Measurements from ENCODE around the gene CFTR. TPM values are rescaled to one million over a fixed set of nuclear protein-coding genes. Genes with fewer than 3 reads are reported as not detected.

Gene CFTR
- total RNA-seq, 1 donor from 2014 or later = not detected

DNA sequence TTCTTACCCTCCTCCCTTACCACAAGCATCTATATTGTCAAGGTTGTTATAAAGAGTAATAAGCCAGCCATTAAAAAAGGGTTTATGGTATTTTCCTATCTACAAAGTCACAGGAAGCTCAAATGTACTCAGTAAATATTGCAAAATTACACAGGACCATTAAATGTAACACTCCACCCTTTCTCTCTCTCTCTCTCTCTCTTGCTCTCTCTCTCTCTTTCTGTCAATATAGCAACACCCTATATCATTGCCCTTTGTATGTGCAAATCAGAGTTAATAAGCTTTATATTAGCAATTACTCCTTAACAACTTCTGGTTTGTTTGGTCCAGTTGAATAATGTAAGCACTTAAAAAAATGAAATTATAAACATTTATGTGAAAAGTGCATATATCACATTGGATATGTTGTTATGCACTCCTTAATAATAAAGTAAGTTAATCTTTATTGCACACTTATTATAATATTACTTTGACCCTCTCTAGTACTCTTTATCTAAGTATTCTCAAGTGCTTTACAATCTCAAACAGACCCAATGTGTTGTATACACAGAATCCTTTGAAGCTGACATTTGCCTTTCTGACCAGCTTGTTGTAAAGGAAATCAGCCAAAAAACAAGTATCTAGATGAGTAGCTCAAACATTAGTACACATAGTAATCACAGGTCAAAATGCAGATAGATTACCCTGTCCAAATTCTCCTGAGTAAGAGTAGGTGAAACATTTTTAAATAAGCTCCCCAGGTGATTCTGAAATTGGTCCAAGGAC lies 93.2 kb downstream of the CFTR start:
- no peaks in the 10 kb centered on the region for H3K36me3 Mint-ChIP-seq (ENCODE audit: low read depth)
- no peak for TF ChIP-seq CTCF (IDR thresholded peaks at IDR 0.05)
- DNase-seq (no peak), ATAC-seq (ENCODE audit: low read depth) (no peak)
- ChIA-PET CTCF (no interaction called here), POLR2A (no interaction called here)
- H3K27ac Mint-ChIP-seq = no peak overlapping the region
- intact Hi-C loops (cut with micrococcal nuclease) = no loop called here
- H3K27me3 Mint-ChIP-seq = no peaks in the 10 kb centered on the region
- no peaks in the 10 kb centered on the region for H3K9me3 Mint-ChIP-seq
- no peak overlapping the region for H3K4me3 Mint-ChIP-seq
- no peaks in the 10 kb centered on the region for H3K4me1 Mint-ChIP-seq

GRCh38 chr7:117581424-117581823 lies 101.6 kb downstream of the CFTR start:
- TF ChIP-seq CTCF (IDR thresholded peaks at IDR 0.05) = no peak
- H3K9me3 Mint-ChIP-seq = no peaks in the 10 kb centered on the region
- intact Hi-C loops (cut with micrococcal nuclease) = no loop called here

DNA sequence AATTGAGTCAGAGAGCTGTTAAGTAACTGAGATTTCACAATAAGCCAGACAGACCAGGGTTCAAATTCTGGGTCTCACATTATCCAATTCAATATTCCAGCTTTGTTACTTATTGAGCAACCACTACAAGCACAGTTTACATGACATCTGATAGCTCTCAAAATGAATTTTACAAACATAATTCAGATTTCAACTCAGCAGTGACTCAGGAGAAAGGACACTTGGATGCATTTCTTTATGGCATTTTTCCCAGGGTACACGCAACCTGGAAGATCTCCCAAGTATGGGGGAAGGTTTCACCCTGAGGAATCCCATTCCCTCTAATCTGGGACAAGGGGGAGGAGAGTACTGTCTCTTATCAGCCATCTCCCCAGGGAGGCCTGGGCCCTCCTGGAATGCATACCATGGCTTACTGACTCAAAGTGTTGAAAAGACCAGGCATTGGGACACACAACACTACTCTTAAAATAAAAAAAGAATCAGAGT lies 102.4 kb downstream of the CFTR start:
- POLR2A ChIA-PET = no interaction called here
- Mint-ChIP-seq H3K27ac (no peak overlapping the region), H3K36me3 (ENCODE audit: low read depth) (no peaks in the 10 kb centered on the region), H3K4me3 (no peak overlapping the region), H3K27me3 (no peaks in the 10 kb centered on the region), H3K9me3 (no peaks in the 10 kb centered on the region), H3K4me1 (no peaks in the 10 kb centered on the region)
- no peak for TF ChIP-seq CTCF (IDR thresholded peaks at IDR 0.05)
- DNase-seq (no peak), ATAC-seq (ENCODE audit: low read depth) (no peak)
- CTCF ChIA-PET = no interaction called here
- intact Hi-C loops (cut with micrococcal nuclease) = no loop called here

More at GRCh38 chr7:117581424-117581823, 101.6 kb downstream of the CFTR start:
- Mint-ChIP-seq H3K27ac (no peak overlapping the region), H3K27me3 (no peaks in the 10 kb centered on the region), H3K4me1 (no peaks in the 10 kb centered on the region), H3K4me3 (no peak overlapping the region), H3K36me3 (ENCODE audit: low read depth) (no peaks in the 10 kb centered on the region)
- ChIA-PET CTCF (no interaction called here), POLR2A (no interaction called here)
- ATAC-seq (ENCODE audit: low read depth) (no peak), DNase-seq (no peak)

- TF ChIP-seq CTCF (IDR thresholded peaks at IDR 0.05) = no peak
- ChIA-PET CTCF (no interaction called here), POLR2A (no interaction called here)
- H3K9me3 Mint-ChIP-seq = no peaks in the 10 kb centered on the region
- ATAC-seq (ENCODE audit: low read depth) = no peak
- H3K36me3 Mint-ChIP-seq (ENCODE audit: low read depth) = no peaks in the 10 kb centered on the region
- H3K4me3 Mint-ChIP-seq = no peak overlapping the region
- no peaks in the 10 kb centered on the region for H3K27me3 Mint-ChIP-seq
- H3K27ac Mint-ChIP-seq = no peak overlapping the region
- intact Hi-C loops (cut with micrococcal nuclease) = no loop called here
- DNase-seq = no peak
- H3K4me1 Mint-ChIP-seq = no peaks in the 10 kb centered on the region
Observed at GRCh38 chr7:117587931-117588330, 108.1 kb downstream of the CFTR start.

DNA sequence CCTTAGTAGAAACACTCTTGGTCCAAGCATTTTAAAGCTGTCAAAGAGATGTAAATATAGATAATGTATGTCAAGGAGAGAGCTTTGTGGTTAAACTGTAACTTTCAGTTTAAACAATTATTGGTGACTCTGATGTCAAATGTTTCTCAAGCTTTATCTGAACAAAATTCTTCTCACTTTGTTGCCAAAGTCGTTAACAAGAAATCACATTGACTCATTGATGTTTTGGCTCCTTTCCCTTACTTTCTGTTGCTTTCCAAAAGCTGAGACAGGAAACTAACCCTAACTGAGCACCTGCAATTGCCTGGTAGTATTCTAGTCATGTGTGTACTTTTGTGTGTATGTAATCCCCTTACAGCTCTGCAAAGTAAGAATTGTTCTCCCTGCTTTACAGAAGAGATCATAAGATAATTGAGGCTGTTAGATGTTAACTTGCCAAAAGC lies 108.5 kb downstream of the CFTR start:
- no peaks in the 10 kb centered on the region for H3K4me1 Mint-ChIP-seq
- H3K36me3 Mint-ChIP-seq (ENCODE audit: low read depth) = no peaks in the 10 kb centered on the region
- H3K27ac Mint-ChIP-seq = no peak overlapping the region
- CTCF ChIA-PET = no interaction called here
- no peaks in the 10 kb centered on the region for H3K9me3 Mint-ChIP-seq
- DNase-seq = no peak
- H3K27me3 Mint-ChIP-seq = no peaks in the 10 kb centered on the region
- ATAC-seq (ENCODE audit: low read depth) = no peak
- no peak overlapping the region for H3K4me3 Mint-ChIP-seq
- POLR2A ChIA-PET = no interaction called here
- TF ChIP-seq CTCF (IDR thresholded peaks at IDR 0.05) = no peak
- intact Hi-C loops (cut with micrococcal nuclease) = no loop called here

All from activated B cell treated with CpG ODN at 0.5 μM for 24 hours (primary cell).